T-helper 1 cell (primary cell): ENCODE measurements around the gene FOXP1.
"Not testable (repeated sequence)": the region's sequence is repeated elsewhere in the genome, so short reads cannot be mapped to it uniquely, and the experiment has no call there.

Source experiments
- DNase-seq, 5 donors: peaks; one replicate each; pipeline ENCODE4 v3.0.0-alpha.2; 2012 to 2020

The FOXP1 gene

GRCh38 chr3:71526448-71526847, 57.1 kb downstream of the FOXP1 start:
- not testable (repeated sequence) for DNase-seq

DNA sequence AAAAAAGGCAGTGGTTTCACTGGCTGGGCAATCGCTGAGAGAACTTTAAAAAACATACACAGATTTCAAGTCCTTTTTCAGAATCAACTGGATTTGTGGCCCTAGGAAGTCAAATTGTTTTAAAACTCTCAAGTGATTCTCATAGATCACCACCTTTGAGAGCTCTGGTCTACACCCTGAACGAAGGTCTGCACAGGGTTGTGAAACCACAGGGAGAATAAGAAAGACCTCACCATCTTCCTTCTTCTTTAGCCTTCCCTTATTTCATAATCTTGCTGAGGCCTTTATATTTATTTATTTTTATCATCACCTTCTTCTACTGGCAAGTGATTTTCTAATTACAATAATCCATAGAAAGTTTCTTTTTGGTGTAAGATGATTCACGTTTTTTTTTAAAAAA, 58.1 kb downstream of the FOXP1 start:
- DNase-seq, result no peak

DNA sequence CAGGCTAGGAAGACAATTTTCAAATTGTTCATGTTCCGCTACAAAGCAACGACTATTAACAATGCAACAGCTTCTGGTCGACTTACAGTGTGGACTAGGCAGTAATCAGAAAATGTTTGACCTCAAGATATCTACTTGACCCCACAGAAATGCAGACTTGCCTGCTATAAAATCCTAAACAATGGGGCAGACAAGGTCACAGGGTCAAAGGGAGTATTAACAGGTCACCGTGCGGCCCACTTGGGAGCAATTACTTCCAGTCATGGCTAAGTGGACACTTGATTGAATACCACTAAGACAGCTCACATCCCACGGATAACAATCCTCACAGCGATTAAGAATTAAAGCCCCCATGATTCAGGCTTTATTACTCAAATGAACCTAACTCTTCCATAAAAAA, 58.9 kb downstream of the FOXP1 start:
- no peak for DNase-seq

GRCh38 chr3:71523628-71524027, 59.9 kb downstream of the FOXP1 start:
- DNase-seq, result no peak

DNA sequence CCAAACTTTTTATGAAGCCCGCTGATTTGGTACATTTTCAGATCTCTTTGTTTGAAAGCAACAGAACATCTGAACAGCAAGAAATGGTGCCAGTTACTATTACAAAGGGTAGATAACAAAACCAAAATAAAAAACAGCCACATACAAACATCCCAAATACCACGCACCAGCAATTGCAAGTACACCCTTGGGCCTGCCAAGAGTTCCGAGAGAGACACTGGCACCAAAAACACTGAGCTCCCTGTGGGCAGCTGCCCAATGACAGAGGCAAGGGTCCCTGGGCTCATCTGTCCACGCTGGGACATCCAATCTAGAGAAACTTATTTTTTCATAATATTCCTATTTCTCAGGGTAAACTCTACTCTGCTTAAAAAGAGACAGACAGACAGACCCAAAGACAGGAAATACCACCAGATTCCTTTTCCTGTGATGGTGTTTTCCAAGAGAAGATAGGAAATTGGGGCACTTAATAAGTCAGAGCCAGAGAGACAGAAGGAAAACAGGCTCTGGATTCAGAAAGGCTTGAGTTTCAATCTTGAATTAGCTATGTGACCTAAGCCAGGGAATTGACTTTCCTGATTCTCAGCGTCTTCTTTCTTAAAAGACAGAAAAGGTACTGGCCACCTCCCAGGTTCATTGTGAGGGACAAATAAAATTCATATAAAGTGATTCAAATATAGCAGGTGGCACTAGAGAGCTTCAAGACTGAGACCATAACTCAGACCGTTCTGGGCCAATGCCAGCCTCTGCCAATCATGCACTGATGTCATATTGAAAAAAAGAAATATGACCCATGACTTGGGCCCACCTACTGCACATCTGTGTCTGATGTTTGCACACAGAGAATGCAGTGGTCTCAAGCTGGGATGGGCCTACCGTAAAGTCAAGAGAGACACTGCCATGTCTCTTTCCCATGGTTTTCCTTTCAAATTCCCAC, 61.3 kb downstream of the FOXP1 start:
- DNase-seq, result no peak

DNA sequence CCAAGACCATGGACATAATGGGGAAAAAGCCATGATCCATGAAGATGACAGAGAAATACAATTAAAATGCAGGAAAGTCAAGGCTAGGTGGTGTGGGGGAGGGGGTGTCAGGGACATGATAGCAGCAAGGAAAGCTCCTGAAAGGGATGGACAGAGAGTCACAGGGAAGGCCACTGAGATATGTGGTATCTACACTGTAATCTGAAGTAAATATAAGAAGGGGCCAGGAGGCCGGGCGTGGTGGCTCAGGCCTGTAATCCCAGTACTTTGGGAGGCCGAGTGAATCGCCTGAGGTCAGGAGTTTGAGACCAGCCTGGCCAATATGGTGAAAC, 62.5 kb downstream of the FOXP1 start:
- no peak for DNase-seq

DNA sequence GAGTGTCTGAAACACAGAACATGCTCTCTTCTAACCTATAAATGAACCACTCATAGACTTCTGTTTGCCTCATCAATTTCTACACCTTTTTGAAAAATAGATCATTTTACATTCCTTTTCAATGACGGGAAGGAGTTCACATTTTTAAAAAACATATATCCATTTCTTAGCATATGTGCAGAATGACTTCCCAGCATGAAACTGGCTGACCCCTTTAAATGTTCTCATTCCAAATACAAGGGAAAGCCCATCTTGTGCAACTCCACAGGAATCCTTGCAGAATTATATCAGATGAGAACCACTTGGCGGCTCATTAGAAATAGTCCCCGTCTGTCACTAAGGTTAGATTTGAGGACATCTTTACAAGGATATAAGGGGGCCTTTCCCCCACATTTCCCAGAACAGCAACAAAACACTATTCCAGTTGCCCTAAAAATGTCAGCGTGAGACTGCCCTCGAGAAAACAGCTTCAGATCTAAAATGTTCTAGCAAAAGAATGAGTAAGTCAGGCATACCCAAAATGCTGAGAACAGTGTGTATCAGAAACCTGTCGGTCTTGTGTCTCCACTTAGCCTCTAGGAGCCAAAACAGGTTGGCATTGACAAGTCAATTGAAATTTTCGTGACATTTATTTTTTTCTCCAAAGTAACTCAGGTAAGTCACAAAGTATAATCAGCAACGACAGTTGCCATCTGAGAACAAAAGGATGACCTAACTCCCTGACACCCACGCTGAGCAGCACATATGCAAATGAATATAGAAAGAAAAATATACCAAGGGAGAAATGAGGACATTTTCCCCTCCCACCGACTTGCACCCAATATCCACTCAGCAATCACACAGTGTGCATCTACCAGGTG, 63.1 kb downstream of the FOXP1 start:
- no peak for DNase-seq

GRCh38 chr3:71518089-71518488, 65.4 kb downstream of the FOXP1 start:
- DNase-seq, result no peak

GRCh38 chr3:71517271-71517791, 66.2 kb downstream of the FOXP1 start:
- DNase-seq, result no peak

- DNase-seq, result no peak
Measured at GRCh38 chr3:71515636-71516365, 67.7 kb downstream of the FOXP1 start.

DNA sequence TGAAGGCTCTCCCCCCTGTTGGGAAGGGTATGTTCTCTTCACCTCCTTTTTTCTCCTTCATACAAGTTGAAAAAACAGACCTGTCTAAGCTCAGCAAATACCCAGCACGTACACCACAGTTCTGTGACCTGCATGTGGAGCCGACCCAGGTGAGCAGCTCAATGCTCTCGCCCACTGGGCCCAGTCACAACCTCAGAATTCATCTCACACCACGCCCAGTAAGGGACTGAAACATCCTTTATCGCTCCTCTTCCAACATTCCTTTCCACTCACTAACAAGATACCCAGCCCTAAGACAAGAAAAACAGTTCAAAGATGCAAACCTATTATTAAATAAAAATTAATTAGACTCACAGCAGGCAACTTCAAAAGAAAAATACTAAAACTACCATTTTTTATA, 68.9 kb downstream of the FOXP1 start:
- DNase-seq, result no peak

- DNase-seq, result no peak
Measured at GRCh38 chr3:71513515-71513914, 70.0 kb downstream of the FOXP1 start.

GRCh38 chr3:71513081-71513480, 70.4 kb downstream of the FOXP1 start:
- no peak for DNase-seq

GRCh38 chr3:71512544-71512943, 71.0 kb downstream of the FOXP1 start:
- no peak for DNase-seq

DNA sequence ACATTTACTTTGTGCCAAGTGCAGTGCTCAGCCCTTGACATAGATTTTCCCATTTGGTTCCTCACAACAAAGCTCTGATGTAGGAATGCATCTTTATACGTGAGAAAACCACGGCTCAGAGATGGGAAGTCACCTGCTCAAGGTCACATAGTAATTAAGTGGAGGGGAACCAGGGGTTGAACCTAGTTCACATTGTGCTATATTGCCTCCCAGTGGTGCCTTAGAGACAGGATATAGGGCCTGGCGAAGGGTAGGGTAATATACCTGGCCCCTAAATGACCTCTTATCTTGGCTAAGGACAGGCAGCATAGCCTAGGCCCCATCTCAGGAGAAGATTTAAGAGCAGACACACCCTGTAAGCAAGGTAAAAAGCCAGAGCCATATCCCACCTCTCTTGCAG, 71.5 kb downstream of the FOXP1 start:
- DNase-seq, result peak in 4 of 5 donors; percentile 10 to 44 (median 31)

- no peak for DNase-seq
Measured at GRCh38 chr3:71511446-71511845, 72.1 kb downstream of the FOXP1 start.

DNA sequence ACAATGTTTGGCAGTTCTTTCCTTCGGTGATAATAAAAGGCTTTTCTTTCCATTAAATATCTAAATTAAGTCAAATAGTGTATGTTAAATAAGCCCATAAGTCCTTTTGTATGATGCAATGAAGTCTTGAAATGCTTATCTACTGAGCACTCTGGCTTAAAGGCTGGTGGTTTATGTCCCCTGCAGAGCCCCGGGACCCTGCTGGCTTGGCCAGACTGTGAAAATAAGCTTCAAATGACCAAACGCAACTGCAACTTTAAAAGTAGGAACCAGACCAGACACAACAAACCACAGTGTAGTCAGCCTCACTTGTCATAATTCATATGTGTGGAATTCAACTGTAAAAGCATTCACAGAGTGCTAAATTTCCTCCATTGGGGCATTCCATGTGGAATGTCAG, 72.5 kb downstream of the FOXP1 start:
- no peak for DNase-seq

DNA sequence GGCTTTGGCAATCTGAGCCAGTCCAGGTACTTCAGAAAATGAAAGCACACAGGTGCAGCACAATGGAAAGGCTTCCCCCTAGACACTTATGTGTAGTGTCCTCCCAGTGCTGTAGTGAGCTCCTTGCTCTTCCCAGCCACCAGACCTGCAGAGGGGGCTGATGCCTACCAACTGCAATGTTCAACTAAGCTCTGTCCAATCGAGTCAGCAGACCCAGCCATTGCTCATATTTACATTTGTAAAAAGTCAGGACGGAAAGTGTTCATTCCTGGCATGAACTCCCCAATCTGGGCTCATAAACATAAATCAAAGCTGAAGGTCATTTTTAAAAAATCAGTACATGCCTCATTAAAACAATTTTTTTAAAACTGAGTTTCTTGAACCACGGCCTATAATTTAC, 73.0 kb downstream of the FOXP1 start:
- no peak for DNase-seq

DNA sequence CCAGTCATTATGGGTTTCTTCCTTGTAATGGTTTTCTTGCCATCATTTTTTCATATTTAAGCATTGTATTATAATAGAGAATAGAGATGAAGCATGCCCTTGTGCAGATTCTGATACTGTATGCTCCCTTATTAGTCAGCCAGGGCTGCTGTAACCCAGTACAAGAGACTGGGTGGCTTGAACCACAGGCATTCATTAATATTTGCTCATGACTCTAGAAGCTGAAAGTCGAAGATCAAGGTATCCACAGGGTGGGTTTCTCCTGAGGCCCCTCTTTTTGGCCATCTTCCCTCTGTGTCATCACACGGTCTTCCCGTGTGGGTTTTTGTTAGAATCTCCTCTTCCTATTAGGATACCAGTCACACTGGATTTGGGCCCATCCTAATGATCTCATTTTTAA, 74.5 kb downstream of the FOXP1 start:
- no peak for DNase-seq

DNA sequence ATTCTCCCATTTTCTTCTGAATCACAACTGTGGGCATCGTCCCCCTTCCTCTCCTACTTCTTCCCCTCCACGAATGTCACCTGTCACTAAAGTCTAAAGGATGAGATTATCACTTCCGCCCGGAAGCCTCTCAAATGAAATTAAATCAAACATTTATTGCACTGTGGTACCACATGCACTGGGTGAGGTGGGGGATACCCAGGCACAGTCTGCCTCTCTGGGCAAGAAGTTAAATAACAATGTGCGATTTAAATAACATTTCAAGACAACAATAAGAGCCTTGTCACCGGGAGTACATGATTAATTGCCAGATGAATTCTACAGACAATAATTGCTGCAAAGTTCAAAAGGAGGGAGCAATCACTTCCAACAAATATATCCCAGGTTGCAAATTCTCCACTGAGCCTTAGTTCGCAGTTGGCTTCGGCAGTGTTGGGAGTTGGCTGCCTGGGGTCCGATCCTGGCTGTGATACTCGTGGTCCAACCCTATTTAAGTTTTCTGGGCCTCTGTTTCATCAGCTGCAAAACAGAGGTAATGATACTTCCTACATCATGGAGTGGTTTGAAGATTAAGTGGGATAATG, 77.7 kb downstream of the FOXP1 start:
- DNase-seq, result no peak

GRCh38 chr3:71504250-71505036, 79.1 kb downstream of the FOXP1 start:
- DNase-seq, result peak in 1 of 5 donors; percentile 7
